GM21825 (cell line): Measurements from ENCODE around the gene P2RX2.

Experiments
- ATAC-seq: cut with Tn5 transposase; IDR thresholded peaks from one replicate; pipeline ENCODE4 v1.9.1; 2021; ENCODE audit warnings: mild to moderate bottlenecking, moderate library complexity; ENCODE audit not compliant: unreplicated experiment

P2RX2 gene

DNA sequence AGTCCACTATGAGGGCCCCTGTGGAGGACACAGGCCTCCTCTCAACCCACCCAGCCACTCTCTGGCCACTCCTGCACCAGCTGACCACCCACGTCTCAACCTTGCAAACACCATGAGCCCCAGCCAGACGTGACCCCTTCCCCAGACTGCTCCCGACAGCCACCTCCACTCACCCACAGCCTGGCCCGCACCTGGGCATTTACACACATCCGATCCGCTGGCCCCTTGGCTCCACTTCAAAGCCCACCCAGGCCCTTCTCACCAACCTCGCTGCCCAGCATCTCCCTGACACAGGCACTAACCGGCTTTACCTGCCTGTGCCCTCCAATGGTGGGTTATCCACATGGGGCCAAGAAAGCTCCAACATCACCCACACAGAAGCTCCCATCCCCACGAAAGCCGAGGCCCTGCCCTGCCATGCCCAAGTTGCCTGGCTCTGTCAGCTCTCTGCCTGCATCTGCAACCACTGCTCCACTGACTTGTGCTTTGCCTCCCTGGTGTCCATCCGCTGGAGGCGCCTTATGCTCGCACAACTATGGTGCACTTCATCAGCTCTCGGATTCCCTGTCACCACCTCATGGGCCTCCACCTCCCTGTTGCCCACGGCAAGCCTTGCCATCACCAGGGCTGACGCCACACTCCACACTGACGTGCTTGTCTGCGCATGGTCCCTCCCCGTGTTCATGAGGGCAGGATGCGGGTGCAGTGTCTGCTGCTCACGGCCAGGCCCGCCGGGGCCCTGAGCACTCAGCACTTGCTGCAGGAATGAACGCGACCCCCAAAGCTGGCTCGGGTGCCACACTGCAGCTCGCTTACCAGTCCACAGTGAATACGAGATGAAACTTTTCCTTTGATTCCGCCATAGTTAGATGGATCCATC, 16.7 kb downstream of the P2RX2 start:
- no peak for ATAC-seq

- no peak for ATAC-seq
Measured at GRCh38 chr12:132637811-132638210, 19.2 kb downstream of the P2RX2 start.

DNA sequence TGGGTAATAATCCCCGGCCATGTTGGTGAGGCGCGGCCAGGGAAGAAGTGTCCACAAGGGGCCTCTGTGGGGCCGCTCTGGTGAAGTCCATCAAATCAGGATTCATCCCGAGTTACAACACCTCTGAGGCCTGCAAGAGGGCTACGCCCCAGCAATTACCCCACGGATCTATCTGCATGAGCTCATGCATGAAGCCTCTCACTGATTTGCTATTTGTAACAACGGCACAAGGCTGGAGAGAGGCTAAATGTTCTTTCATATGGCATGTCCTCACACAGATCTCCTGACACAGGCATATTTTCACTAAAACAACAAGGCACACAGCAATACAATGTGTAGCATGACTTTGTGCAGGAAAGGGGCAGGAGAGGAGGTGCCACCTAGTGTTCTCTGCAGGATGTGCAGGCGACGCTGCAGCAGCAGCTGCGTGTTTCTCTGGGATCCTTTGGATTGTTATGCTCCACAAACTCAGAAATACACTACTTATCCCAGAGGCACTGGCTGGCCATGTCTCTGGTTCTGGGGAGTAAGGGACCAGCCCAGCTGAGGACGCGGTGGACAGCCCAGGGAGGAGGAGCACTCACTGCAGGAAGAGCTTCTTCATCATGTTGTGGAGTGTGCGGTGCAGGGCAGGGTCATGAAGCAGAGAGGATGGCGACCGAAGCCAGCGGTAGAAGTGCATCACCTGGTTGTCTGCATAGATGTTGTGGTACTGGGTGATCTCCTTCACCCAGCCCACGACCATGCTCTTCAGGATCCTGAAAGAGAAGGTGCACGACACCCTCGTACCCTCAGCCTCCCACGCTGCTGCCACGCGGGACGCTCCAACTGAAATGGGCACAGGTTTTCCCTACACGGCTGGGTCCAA, 20.2 kb downstream of the P2RX2 start:
- no peak for ATAC-seq

DNA sequence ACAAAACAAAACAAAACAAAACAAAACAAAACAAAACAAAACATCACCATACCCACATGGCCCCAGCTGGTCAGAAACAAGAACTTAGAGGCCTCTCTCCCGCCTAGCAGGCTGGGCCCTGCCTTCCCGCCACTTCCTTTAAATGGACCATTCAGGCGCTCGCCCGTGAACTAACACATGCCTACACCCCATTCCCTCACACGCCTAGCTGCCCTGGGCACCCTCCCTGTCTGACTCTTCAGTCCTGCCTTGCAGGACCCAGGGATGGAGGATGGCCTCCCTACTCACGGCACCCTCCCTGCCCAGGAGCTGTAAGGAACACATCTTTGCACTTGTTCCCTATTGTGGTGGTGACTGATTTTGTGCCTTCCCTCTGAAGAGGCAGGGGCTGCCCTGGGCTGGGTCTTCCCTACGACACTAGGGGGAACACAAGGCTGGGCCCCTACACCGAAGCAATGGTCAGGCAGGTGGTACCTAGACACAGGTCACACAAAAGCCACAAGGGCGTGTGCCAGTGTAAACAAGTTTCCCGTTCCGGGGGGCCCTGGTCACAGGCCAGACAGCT, 21.5 kb downstream of the P2RX2 start:
- no peak for ATAC-seq

DNA sequence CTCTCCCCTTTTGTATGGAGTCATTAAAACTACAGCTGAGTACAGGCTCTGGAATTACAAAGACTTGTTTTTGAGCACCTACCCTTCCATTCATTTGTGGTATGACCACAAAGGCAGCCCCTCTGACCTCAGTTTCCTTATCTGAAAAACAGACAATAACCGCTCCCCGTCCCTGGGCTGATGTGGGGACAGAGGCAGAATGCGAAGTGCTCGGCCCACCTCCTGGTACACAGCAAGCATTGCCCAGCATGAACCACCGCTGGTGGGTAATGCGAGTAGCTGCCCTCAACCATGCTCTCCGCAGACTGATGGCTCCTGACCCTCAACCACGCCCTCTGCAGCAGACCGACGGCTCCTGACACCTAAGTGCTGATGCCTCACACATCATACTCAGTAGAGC, 22.4 kb downstream of the P2RX2 start:
- ATAC-seq: no peak

DNA sequence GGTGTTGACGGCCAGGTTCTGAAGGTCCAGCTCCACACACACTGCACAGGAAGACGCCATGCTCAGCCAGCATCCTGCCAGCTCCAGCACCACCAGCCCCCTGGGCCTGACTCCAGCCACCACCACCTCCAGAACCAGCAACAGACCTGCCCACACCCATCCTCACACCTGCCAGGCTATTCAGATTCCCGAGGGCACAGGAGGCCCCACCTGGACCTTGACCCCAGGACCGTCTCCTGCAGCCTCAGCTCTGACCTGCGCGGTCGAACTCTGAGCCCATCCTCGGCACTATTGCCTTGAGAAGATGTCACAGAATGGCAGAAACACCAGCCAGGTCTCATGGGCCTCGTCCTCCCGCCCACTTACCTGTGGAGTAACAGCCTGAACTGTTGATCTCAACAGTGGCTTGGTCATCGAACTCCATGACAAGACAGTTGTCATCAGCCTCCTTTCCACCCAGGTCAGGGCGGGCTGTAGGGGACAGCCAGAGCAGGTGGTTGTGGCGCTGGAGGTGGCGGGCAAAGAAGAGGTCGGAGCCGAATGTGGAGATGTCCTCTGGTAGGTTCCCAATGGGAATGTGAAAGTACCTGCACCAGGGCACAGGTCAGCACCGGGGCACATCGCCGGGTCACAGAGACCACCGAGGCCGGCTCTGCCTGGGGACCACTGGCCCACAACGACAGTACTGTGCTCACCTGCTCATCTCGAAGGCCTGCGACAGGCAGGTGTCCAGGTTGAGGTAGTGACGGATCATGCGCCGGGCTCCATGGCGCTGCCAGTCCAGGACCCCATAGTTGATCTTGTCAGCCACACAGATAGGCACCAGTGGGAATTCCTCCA, 23.5 kb downstream of the P2RX2 start:
- no peak for ATAC-seq

- ATAC-seq: no peak
Measured at GRCh38 chr12:132642846-132643835, 24.6 kb downstream of the P2RX2 start.

DNA sequence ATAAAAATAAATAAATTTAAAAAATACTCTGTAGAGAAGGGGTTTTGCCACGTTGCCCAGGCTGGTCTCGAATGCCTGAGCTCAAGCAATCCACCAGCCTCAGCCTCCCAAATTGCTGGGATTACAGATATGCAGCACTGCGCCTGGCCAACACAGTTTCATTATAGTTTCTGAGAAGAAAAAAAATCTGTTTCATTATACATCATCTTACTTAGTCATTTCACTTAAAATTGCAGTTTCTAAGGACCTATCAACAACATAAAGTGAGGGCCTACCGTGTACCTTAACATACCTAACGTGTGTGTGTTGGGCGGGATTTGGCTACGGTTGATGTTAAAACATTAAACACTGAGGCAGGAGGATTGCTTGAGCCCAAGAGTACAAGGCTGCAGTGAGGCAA, 28.3 kb downstream of the P2RX2 start:
- no peak for ATAC-seq

- no peak for ATAC-seq
Measured at GRCh38 chr12:132647858-132648257, 29.3 kb downstream of the P2RX2 start.

DNA sequence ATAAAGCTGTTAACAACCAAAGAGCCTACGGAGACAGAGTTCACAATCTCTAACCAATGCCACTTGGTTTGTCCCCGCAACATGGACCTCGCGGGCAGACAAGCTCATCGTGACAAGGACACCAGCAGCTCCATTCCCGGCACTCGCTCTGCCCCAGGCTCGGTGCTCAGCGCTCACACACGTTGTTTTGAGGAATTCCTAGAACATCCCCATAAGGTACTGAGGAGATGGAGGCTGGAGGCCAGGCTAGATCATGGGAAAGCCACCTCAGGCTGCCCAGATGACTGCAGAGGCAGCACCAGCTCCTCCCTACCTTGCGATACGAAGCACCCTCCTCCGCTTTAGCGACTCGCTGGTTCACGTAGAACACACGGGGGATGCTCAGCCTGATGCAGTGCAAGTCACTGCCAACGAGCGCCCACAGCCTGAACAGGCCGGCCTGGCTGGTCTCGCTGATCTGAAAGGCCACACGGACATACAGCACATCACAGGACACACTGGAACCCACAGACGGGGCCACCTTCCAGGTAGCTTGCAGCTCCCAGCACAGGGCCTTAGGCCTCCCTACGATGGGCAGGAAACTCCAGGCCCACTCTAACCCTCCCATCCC, 30.1 kb downstream of the P2RX2 start:
- ATAC-seq: no peak

GRCh38 chr12:132649226-132649945, 30.8 kb downstream of the P2RX2 start:
- ATAC-seq: no peak

GRCh38 chr12:132651444-132652100, 33.0 kb downstream of the P2RX2 start:
- no peak for ATAC-seq

DNA sequence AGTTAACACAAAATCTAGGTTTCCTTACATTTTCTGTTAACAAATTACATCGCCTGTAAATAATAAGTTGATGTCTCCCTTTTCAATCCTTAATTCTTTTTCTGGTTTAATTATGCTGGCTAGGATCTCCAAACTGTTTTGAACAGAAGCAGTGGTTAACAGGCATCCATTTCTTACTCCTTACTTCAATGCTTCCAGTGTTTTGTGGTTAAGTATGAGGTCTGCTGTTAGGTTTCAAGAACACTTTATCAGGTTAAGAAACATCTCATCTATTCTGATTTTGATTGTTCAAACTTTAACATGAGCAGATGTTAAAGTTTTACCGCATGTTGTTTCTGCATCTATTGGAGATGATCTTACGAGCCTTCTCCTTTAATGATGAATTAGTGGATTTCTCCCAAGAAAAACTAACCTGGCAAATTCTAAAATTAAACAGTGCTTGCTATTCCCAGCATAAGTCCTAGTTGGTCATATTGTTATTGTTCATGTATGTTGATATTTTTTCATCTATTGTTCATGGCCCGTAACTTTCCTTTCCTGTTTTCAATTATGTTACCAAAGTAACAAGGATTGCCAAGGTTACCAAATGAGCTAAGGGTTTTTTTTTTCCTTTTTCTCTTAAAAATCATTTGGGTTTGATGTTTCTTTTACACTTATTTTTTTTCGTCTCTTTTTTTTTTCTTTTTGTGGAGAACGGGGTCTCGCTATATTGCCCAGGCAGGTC, 35.2 kb downstream of the P2RX2 start:
- ATAC-seq: no peak

- ATAC-seq: no peak
Measured at GRCh38 chr12:132657004-132657727, 38.6 kb downstream of the P2RX2 start.

DNA sequence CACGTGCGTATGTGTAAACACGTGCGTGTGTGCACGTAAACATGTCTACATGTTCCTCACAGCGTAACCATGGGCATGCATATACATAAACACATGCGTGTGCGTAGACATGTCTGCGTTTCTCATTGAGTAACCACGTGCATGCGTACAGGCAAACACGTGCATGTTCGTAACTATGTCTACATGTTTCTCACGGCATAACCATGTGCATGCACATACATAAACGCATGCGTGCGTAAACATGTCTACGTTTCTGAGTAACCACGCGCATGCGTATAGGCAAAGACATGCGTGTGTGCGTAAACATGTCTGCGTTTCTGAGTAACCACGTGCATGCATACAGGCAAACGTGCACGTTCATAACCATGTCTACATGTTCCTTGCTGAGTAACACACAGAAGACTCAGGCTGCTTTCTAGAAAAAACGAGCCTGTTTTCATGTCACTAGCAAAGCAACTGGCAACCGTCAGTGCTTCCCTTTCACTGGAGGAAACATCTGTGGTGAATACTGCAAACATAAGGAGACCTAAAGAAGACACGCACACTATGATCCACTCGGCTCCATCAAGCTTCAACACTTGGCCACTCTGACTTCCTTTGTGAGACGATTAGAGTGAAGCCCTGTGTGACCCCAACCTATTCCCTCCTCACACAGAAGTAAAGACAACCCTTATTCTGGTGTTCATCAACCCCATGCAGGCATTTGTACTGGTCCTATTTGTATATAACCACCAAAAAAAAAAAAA, 39.7 kb downstream of the P2RX2 start:
- ATAC-seq: no peak

- ATAC-seq: no peak
Measured at GRCh38 chr12:132659146-132659545, 40.6 kb downstream of the P2RX2 start.
